ENCODE results near the gene TPSD1.
"Not testable (repeated sequence)": the region's sequence is repeated elsewhere in the genome, so short reads cannot be mapped to it uniquely, and the experiment has no call there.

GRCh38 chr16:1253701-1254364 is 2.0 kb upstream of the TPSD1 start:
- TF ChIP-seq SMC3 (IDR thresholded peaks at IDR 0.05; ENCODE audit: borderline replicate concordance, low read length); POLR2AphosphoS5 (IDR thresholded peaks at IDR 0.05; ENCODE audit: low read length); TCF7 (IDR thresholded peaks at IDR 0.05; ENCODE audit: borderline replicate concordance); CTCF (IDR thresholded peaks at IDR 0.05 in 2 of 3, conservative IDR thresholded peaks at IDR 0.05 in 1 of 3; ENCODE audit: control insufficient read depth in 2 of 3, extremely low read depth in 1 of 3, insufficient read depth in 1 of 3, low read depth in 3 of 3, low read length in 3 of 3); RAD21 (IDR thresholded peaks at IDR 0.05; ENCODE audit: insufficient read depth, low read depth, low read length): not testable (repeated sequence)
- TF ChIP-seq, protein P1, sequence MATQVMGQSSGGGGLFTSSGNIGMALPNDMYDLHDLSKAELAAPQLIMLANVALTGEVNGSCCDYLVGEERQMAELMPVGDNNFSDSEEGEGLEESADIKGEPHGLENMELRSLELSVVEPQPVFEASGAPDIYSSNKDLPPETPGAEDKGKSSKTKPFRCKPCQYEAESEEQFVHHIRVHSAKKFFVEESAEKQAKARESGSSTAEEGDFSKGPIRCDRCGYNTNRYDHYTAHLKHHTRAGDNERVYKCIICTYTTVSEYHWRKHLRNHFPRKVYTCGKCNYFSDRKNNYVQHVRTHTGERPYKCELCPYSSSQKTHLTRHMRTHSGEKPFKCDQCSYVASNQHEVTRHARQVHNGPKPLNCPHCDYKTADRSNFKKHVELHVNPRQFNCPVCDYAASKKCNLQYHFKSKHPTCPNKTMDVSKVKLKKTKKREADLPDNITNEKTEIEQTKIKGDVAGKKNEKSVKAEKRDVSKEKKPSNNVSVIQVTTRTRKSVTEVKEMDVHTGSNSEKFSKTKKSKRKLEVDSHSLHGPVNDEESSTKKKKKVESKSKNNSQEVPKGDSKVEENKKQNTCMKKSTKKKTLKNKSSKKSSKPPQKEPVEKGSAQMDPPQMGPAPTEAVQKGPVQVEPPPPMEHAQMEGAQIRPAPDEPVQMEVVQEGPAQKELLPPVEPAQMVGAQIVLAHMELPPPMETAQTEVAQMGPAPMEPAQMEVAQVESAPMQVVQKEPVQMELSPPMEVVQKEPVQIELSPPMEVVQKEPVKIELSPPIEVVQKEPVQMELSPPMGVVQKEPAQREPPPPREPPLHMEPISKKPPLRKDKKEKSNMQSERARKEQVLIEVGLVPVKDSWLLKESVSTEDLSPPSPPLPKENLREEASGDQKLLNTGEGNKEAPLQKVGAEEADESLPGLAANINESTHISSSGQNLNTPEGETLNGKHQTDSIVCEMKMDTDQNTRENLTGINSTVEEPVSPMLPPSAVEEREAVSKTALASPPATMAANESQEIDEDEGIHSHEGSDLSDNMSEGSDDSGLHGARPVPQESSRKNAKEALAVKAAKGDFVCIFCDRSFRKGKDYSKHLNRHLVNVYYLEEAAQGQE (IDR thresholded peaks at IDR 0.05; ENCODE audit: low read depth, low read length) = not testable (repeated sequence)
